Mesenchymal stem cell (in vitro differentiated cells and primary cell): ENCODE results near the gene EVA1C.
"Not testable (repeated sequence)": the region's sequence is repeated elsewhere in the genome, so short reads cannot be mapped to it uniquely, and the experiment has no call there.

Experiments used
- DNase-seq: peaks from one replicate; pipeline ENCODE4 v3.0.0-alpha.2; 2013
- H2AFZ ChIP-seq: one replicate; pipeline ENCODE4 v1.6.1; 2013; ENCODE audit warnings: low read depth, mild to moderate bottlenecking, control low read depth, inconsistent platforms, low read length, moderate library complexity
- H2AK5ac ChIP-seq: 2 replicates; pipeline ENCODE4 v1.6.1; 2013; ENCODE audit warnings: low read length, moderate library complexity, mild to moderate bottlenecking, inconsistent platforms; ENCODE audit not compliant: severe bottlenecking
- H2BK120ac ChIP-seq: one replicate; pipeline ENCODE4 v1.6.1; 2013; ENCODE audit warnings: low read depth, mild to moderate bottlenecking, inconsistent platforms, low read length, moderate library complexity
- H2BK12ac ChIP-seq, 2 experiments: one replicate each; pipeline ENCODE4 v1.6.1; 2013; ENCODE audit warnings: inconsistent platforms in 2 of 2, low read length in 2 of 2, mild to moderate bottlenecking in 2 of 2, moderate library complexity in 2 of 2, control low read depth in 1 of 2
- H2BK15ac ChIP-seq: one replicate; pipeline ENCODE4 v1.6.1; 2013; ENCODE audit warnings: mild to moderate bottlenecking, low read depth, inconsistent platforms; ENCODE audit not compliant: poor library complexity, severe bottlenecking
- H2BK5ac ChIP-seq: 2 replicates; pipeline ENCODE4 v1.6.1; 2013; ENCODE audit warnings: low read depth, mild to moderate bottlenecking, low read length, control low read depth, inconsistent platforms; ENCODE audit not compliant: poor library complexity, severe bottlenecking
- H3K14ac ChIP-seq, 2 experiments: one replicate each; pipeline ENCODE4 v1.6.1; 2013; ENCODE audit warnings: inconsistent platforms in 2 of 2, low read length in 2 of 2, control low read depth in 1 of 2, mild to moderate bottlenecking in 1 of 2, moderate library complexity in 1 of 2
- H3K18ac ChIP-seq, 2 experiments: one replicate each; pipeline ENCODE4 v1.6.1; 2013; ENCODE audit warnings: inconsistent platforms in 2 of 2, low read length in 2 of 2, control low read depth in 1 of 2, low read depth in 1 of 2, mild to moderate bottlenecking in 1 of 2
- H3K23ac ChIP-seq, 2 experiments: one replicate each; pipeline ENCODE4 v1.6.1; 2013; ENCODE audit warnings: inconsistent platforms in 2 of 2, low read length in 2 of 2, mild to moderate bottlenecking in 2 of 2, moderate library complexity in 2 of 2, control low read depth in 1 of 2
- H3K27ac ChIP-seq: 2 replicates; pipeline ENCODE4 v1.5.1; 2013; ENCODE audit warnings: mild to moderate bottlenecking, moderate library complexity, low read length, control low read depth, inconsistent platforms; ENCODE audit not compliant: poor library complexity, severe bottlenecking
- H3K27me3 ChIP-seq, 2 experiments: 2 replicates each; pipeline versions ENCODE4 v1.6.1 to v1.7.0; 2013; ENCODE audit warnings: low read length in 2 of 2, mild to moderate bottlenecking in 2 of 2, moderate library complexity in 2 of 2, control low read depth in 1 of 2, inconsistent platforms in 1 of 2; ENCODE audit not compliant: control insufficient read depth in 1 of 2, insufficient read depth in 1 of 2
- H3K36me3 ChIP-seq, 2 experiments: 2 replicates each; pipeline versions ENCODE4 v1.6.1 to v1.7.0; 2013; ENCODE audit warnings: low read length in 2 of 2, control low read depth in 1 of 2, inconsistent platforms in 1 of 2, low read depth in 1 of 2, mild to moderate bottlenecking in 1 of 2; ENCODE audit not compliant: insufficient read depth in 2 of 2, control insufficient read depth in 1 of 2
- H3K4ac ChIP-seq, 2 experiments: one replicate each; pipeline ENCODE4 v1.6.1; 2013; ENCODE audit warnings: inconsistent platforms in 2 of 2, low read length in 2 of 2, mild to moderate bottlenecking in 2 of 2, moderate library complexity in 2 of 2, control low read depth in 1 of 2, low read depth in 1 of 2
- H3K4me1 ChIP-seq: 2 replicates; pipeline ENCODE4 v1.6.1; 2013; ENCODE audit warnings: low read depth, low read length, control low read depth; ENCODE audit not compliant: control insufficient read depth, insufficient read depth
- H3K4me2 ChIP-seq: 2 replicates; pipeline ENCODE4 v1.6.1; 2013; ENCODE audit warnings: low read length, mild to moderate bottlenecking, inconsistent platforms; ENCODE audit not compliant: poor library complexity, severe bottlenecking
- H3K4me3 ChIP-seq, 2 experiments: 2 replicates each; pipeline versions ENCODE4 v1.5.1 to v1.7.0; 2013; ENCODE audit warnings: low read length in 2 of 2, mild to moderate bottlenecking in 2 of 2, control low read depth in 1 of 2, low read depth in 1 of 2; ENCODE audit not compliant: insufficient read depth in 1 of 2
- H3K79me1 ChIP-seq: replicated peaks from 2 replicates; pipeline ENCODE4 v1.6.1; 2013; ENCODE audit warnings: mild to moderate bottlenecking, control low read depth, low read length, inconsistent platforms; ENCODE audit not compliant: poor library complexity, severe bottlenecking
- H3K9ac ChIP-seq: 2 replicates; pipeline ENCODE4 v1.7.0; 2013; ENCODE audit warnings: mild to moderate bottlenecking, low read length, moderate library complexity
- H3K9me3 ChIP-seq: 2 replicates; pipeline ENCODE4 v1.7.0; 2013; ENCODE audit warnings: mild to moderate bottlenecking, low read length; ENCODE audit not compliant: control insufficient read depth
- H4K8ac ChIP-seq: one replicate; pipeline ENCODE4 v1.6.1; 2013; ENCODE audit warnings: inconsistent platforms, mild to moderate bottlenecking, low read length, moderate library complexity
- H4K91ac ChIP-seq: one replicate; pipeline ENCODE4 v1.6.1; 2013; ENCODE audit warnings: mild to moderate bottlenecking, low read length, inconsistent platforms
- WGBS: methylation state at CpG from one replicate; pipeline ENCODE4 v1.1.7; 2013; ENCODE audit warnings: mixed read lengths; 5-methylcytosine and 5-hydroxymethylcytosine counted together

Gene EVA1C

GRCh38 chr21:32427958-32428623, 15.6 kb downstream of the EVA1C start:
- no peaks in the 10 kb centered on the region for H3K9me3 ChIP-seq
- H2AK5ac ChIP-seq, result no peak overlapping the region
- no peaks in the 10 kb centered on the region for H3K36me3 ChIP-seq
- no peak overlapping the region for H3K4me2 ChIP-seq
- peaks cover 0 to 9% of the 10 kb centered on the region in 2 experiments for H3K27me3 ChIP-seq
- no peak overlapping the region for H2BK12ac ChIP-seq
- no peak overlapping the region for H2AFZ ChIP-seq
- no peak overlapping the region for H4K91ac ChIP-seq
- no peaks in the 10 kb centered on the region for H3K79me1 ChIP-seq
- H3K23ac ChIP-seq, result no peak overlapping the region
- no peak overlapping the region for H3K14ac ChIP-seq
- no peak overlapping the region for H4K8ac ChIP-seq
- no peak overlapping the region for H2BK15ac ChIP-seq
- H3K4ac ChIP-seq, result no peak overlapping the region
- no peaks in the 10 kb centered on the region for H3K4me1 ChIP-seq
- H3K18ac ChIP-seq, result no peak overlapping the region
- H3K4me3 ChIP-seq, result no peak overlapping the region
- no peak for DNase-seq
- H2BK120ac ChIP-seq, result no peak overlapping the region
- H3K9ac ChIP-seq, result no peak overlapping the region
- 71% methylated on average over 8 of the region's 10 CpGs for WGBS
- H2BK5ac ChIP-seq, result no peak overlapping the region
- H3K27ac ChIP-seq, result no peak overlapping the region

- not testable (repeated sequence) for H3K27ac ChIP-seq, DNase-seq
Measured at GRCh38 chr21:32432982-32433660, 20.6 kb downstream of the EVA1C start.

GRCh38 chr21:32437729-32438128, 25.2 kb downstream of the EVA1C start:
- Histone ChIP-seq H4K91ac (no peak overlapping the region), H2AFZ (no peak overlapping the region), H3K4me3 (no peak overlapping the region), H3K79me1 (no peaks in the 10 kb centered on the region), H3K36me3 (no peaks in the 10 kb centered on the region), H2AK5ac (no peak overlapping the region), H3K18ac (no peak overlapping the region), H2BK5ac (no peak overlapping the region), H3K27me3 (peaks cover 0 to 5% of the 10 kb centered on the region in 2 experiments), H3K9ac (no peak overlapping the region), H3K9me3 (no peaks in the 10 kb centered on the region), H3K27ac (no peak overlapping the region), H3K14ac (no peak overlapping the region), H2BK12ac (no peak overlapping the region), H3K23ac (no peak overlapping the region), H2BK120ac (no peak overlapping the region), H3K4me1 (no peaks in the 10 kb centered on the region), H4K8ac (no peak overlapping the region), H2BK15ac (no peak overlapping the region), H3K4ac (no peak overlapping the region), H3K4me2 (no peak overlapping the region)
- 86% methylated on average over 12 of the region's 12 CpGs for WGBS
- DNase-seq, result no peak

More at GRCh38 chr21:32432982-32433660, 20.6 kb downstream of the EVA1C start:
- not testable (repeated sequence) for H3K27me3 ChIP-seq, H2BK120ac ChIP-seq, H3K18ac ChIP-seq, H3K14ac ChIP-seq, H3K23ac ChIP-seq, H3K9ac ChIP-seq, H4K91ac ChIP-seq, H2BK12ac ChIP-seq, H3K4me3 ChIP-seq, H3K79me1 ChIP-seq, H2BK5ac ChIP-seq, H4K8ac ChIP-seq, H2AFZ ChIP-seq, H3K4me2 ChIP-seq, H2BK15ac ChIP-seq, H3K4ac ChIP-seq, H2AK5ac ChIP-seq, H3K36me3 ChIP-seq, H3K9me3 ChIP-seq, H3K4me1 ChIP-seq
- WGBS, result 47% methylated on average over 15 of the region's 15 CpGs

GRCh38 chr21:32442566-32443318, 30.2 kb downstream of the EVA1C start:
- no peak overlapping the region for H3K14ac ChIP-seq
- H3K79me1 ChIP-seq, result no peaks in the 10 kb centered on the region
- no peaks in the 10 kb centered on the region for H3K9me3 ChIP-seq
- no peak overlapping the region for H3K18ac ChIP-seq
- H2BK120ac ChIP-seq, result no peak overlapping the region
- H3K4me1 ChIP-seq, result no peaks in the 10 kb centered on the region
- H3K27ac ChIP-seq, result no peak overlapping the region
- no peak overlapping the region for H2BK12ac ChIP-seq
- peaks cover 0 to 5% of the 10 kb centered on the region in 2 experiments for H3K36me3 ChIP-seq
- no peak overlapping the region for H2BK15ac ChIP-seq
- no peak overlapping the region for H2AK5ac ChIP-seq
- no peak overlapping the region for H3K23ac ChIP-seq
- DNase-seq, result no peak
- peaks cover 0 to 5% of the 10 kb centered on the region in 2 experiments for H3K27me3 ChIP-seq
- no peak overlapping the region for H3K4me2 ChIP-seq
- H4K8ac ChIP-seq, result no peak overlapping the region
- H3K9ac ChIP-seq, result no peak overlapping the region
- no peak overlapping the region for H3K4me3 ChIP-seq
- no peak overlapping the region for H2AFZ ChIP-seq
- 85% methylated on average over 8 of the region's 8 CpGs for WGBS
- no peak overlapping the region for H4K91ac ChIP-seq
- H3K4ac ChIP-seq, result no peak overlapping the region
- no peak overlapping the region for H2BK5ac ChIP-seq
